Activated CD4-positive, CD25-positive, alpha-beta regulatory T cell (primary cell): ENCODE data around the gene SLC1A3.

Source experiments
- DNase-seq, 4 experiments: peaks; one replicate each; lab custom pipeline; 2025; lab: John Stamatoyannopoulos, UW

Gene SLC1A3

GRCh38 chr5:36689225-36689624, 82.8 kb downstream of the SLC1A3 start:
- no peak for DNase-seq

DNA sequence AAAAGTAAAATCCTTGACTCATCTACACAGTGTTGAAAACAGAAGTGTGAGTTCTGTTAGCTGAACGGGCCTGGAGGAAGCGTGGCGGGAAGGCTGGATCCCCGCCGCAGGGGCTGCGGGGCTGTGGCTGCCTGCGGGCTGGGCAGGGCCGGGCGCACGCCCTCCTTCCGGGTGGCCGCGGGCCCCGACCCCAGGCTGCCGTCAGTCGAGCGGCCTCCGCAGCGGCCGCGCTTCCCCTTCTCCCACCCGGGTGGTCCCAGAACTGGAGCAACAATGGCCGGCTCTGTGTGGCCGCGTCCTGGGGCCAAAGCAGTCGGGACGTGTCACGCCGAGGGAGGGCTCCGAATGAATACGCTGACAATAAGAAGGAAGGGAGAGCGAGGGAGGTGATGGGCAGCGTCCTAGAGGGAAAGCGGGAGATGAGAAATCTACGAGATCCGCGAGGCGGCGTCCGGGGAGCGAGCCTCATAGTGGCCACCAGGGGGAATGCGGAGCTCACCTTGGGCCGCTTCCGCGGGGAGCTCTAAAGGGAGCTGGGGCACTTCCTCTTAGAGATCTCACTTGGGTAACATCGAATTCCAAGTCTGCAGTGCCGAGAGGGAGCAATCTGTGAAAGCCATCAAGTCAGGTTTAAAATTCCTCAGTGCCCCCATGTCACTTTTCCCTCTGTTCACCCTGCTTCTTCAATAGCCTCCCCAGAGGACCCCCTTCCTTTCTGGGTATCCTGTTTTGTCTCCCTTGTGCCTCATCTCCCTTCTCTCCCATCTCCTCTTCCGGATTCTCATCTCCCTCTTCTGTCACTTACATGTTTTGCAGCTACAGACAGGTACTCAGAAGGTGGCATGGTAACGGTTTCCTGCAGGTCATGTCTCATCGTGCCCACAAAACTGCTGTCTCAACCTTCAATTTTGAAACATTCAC, 83.9 kb downstream of the SLC1A3 start:
- peak; percentile 24 to 61 (median 34) for DNase-seq

DNA sequence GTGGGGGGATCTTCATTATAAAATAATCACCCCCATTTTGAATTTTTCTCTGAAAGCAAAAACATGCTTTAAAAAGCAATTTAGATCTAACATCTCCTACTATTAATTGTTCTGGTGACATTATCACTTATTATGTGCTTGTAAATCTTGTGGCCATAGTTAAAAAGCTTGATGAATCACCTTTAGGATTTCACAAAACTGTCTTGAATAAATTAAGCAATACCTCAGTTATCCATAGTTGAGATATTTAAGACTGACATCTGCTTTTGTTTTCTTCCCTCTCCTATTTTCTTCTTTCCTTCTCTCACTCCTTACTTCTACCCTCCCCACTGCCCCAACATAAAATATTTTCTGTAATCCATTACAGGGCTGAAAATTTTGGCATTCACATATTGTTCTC, 84.8 kb downstream of the SLC1A3 start:
- no peak for DNase-seq

- no peak for DNase-seq
Observed at GRCh38 chr5:36691696-36692371, 85.4 kb downstream of the SLC1A3 start.

DNA sequence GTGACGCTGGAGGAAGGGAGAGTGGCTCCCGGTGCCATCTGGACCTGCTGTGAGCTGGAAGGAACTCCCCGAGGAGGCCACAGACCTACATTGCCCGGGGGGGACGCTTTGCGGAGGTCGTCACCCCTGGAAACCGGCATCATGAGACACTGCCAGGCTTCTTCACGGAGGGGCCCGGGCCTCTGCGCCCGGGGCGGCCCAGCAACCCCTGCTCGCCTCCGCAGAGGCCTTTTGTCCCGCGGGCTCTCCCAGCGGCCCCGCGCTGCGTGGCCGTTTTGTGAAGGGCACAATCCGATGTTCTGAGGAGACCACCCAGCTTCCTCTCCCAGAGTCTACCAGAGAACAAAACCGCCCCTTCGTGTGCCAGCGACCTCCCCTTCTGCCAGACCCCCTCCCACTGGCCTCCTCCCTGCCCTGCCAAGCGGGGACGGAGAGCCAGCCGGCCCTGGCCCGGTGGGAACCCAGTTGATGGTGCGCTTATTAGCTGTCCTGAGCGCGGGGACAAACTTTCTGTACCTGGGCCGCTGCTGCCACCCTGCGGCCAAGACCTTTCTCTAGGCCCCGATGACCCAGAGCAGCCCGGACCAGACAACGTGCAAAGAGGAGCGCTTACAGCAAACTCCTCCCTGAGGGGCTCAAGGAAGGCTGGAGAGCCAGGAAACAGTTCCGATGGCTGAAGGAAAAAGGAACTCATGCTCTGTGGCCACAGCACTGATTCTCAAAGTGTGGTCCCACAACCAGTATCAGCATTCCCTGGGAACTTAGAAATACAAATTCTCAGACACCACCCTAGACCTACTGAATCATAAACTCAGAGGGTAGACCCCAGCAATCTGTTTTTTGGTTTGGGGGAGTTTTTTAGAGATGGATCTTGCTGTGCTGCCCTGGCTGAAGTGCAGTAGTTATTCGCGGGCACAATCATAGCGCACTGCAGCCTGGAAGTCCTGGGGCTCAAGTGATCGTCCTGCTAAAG, 86.7 kb downstream of the SLC1A3 start:
- DNase-seq, result no peak

- no peak for DNase-seq
Observed at GRCh38 chr5:36694351-36694750, 87.9 kb downstream of the SLC1A3 start.

- DNase-seq, result no peak
Observed at GRCh38 chr5:36696059-36696673, 89.8 kb downstream of the SLC1A3 start.

- no peak for DNase-seq
Observed at GRCh38 chr5:36698031-36698430, 91.6 kb downstream of the SLC1A3 start.

DNA sequence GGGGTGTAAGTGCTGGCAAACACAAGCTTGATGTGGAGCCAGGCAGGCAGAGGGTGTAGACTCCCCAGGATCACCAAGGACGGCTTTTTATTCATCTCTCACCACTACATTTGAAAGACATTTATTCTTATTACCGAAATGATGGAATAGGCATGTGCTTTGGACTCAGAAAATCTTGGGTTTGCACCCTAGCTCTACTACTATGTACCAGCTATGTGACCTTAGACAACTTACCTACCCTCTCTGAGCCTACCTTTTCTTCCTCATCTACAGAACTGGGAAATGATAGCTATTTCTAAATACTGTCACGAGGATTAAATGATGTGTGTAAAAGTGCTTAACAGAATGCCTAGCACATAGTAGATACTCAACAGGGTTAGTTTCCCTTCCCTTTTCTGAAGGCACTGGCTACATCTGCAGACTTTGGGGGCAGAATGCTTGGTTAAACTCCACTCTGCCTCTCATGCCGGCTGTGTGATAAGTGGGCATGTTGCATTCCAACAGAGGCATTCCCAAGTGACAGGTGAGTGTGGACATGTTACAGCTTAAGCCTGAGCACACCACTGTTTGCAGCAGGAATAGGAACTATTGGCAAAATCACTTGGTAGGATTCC, 94.8 kb downstream of the SLC1A3 start:
- DNase-seq, result no peak

GRCh38 chr5:36703245-36703860, 96.9 kb downstream of the SLC1A3 start:
- no peak for DNase-seq

DNA sequence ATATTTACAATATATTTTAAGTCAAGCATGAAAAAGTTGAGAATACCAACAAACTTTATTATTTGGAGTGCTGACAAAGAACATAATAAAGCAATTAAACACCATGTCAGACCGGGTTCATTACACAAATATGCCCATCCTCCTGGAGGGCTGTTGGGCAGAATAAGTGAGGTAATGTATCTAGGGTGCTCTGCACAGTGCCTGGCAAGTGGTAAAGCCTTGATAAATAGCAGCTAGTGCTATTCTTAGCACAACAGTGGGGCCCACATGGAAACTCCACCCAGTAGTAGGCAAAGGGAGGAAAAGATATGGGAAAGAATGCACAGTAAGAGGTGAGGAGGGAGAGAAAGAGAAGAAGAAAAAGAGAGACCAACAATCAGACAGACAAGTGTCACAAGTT, 97.7 kb downstream of the SLC1A3 start:
- no peak for DNase-seq

DNA sequence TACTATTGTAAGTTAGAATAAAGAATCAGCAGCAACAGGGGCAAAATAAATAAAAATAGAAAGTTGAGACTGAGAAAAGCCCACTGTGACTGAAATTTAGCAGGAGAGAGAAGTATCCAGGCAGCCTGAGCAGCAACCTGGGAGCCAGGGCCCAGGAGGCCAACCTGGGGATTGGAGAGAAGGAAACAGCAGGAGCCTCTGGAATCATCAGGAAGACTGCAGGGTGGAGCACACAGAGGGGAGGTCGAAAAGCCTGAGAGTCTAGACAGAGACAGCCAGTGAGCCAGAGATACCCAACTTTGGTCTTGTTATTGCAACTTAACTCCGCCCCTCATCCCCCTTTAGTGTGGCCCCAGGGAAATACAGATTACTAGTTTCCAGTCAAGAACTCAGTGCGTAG, 98.6 kb downstream of the SLC1A3 start:
- no peak for DNase-seq

- no peak for DNase-seq
Observed at GRCh38 chr5:36706662-36707061, 100.3 kb downstream of the SLC1A3 start.

DNA sequence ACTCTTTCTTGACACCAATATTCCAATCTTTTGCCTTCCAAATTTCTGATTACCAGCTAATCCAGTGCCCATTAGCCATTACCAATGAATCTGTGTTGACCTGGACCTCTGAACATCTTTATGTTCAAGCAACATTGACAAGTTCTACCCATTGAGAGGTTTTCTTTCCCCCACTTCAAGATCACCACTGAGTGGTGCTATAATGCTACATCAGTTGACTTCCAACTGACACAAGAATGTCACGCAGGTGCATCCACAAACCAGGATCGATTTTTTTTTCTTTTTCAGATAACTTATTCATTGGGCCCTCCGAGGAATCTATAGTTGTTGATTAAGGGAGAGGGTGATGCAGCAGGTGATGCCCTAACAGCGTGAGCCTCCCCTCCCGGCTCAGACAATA, 102.6 kb downstream of the SLC1A3 start:
- DNase-seq, result no peak

- DNase-seq, result no peak
Observed at GRCh38 chr5:36710039-36710438, 103.6 kb downstream of the SLC1A3 start.

DNA sequence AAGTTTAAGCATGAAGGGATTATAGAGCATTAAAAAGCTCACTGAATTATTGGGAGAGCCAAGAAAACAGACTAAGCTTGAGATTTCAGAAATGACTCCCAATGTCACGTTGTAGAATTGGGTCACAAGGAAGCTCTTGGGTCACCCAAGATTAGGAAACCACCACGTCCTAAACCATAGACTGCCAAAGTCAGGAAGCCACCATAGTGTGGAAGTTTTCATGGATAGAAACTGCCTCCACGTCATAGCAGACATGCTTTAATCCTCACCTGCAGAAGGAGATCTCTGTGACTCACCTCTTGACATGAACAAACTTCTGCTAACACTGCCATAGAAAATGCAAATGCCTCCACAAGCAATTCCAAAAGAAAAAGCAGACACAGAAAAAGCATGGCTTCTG, 106.3 kb downstream of the SLC1A3 start:
- no peak for DNase-seq

DNA sequence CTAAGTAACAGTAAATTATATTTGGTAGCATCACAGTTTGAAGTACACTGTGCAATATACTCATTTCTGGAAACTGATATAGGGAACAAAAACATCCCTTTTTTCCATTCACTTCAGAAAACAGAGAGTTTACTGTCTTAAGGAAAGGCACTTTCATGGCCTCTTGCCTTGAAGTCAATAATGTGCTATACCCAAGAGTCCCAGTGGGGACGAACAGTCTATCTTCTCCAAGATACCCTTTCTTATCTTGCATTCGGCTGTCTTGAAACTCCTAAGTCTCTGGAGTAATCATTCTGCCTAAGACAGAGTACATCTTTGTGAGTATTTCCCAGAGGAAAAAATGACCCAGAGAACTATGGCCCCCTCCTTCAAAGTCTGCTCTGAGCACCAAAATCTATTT, 107.1 kb downstream of the SLC1A3 start:
- no peak for DNase-seq

DNA sequence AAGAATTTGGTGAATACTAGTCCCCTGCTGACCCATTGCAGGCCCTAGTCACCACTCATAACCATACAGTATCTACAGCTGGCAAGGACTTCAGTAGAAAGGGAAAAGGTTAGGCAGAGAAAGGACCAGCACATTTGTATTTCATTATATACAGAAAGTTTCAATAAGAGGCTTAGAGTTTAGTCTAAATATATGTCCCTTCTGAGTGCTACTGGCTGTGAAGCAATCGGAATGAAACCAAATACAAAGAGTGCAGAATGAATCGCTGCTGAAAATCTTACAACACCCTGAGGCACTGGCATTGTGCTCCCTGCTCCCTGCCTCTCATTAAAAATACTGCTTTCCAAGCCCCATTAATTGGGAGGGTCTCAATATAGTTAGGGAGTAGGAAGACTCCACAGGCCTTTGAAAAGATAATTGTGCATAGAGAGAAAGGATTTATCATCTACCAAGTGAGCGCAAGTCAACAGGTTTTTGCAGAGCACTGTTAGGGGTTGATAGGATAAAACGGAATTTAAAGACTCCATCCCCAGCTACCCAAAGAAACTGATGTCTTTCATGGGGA, 110.8 kb downstream of the SLC1A3 start:
- no peak for DNase-seq

GRCh38 chr5:36719282-36719681, 112.9 kb downstream of the SLC1A3 start:
- no peak for DNase-seq

- DNase-seq, result no peak
Observed at GRCh38 chr5:36720688-36721087, 114.3 kb downstream of the SLC1A3 start.
